Heart left ventricle (tissue), 13 donors: ENCODE measurements around the gene GNAI2.

ENCODE experiments used
- CTCF ChIP-seq, 12 donors: fragments of 200-600 bp; sonication (generic) in 4 of 12; IDR thresholded peaks; one replicate each; pipeline versions ENCODE4 v1.5.0 to v1.8.0; 2018 to 2022; ENCODE audit warnings: antibody characterized with exemption in 12 of 12, mild to moderate bottlenecking in 5 of 12
- POLR2A ChIP-seq, 2 donors: fragments of 450-650 bp; IDR thresholded peaks; one replicate each; pipeline ENCODE4 v1.6.1; 2017; ENCODE audit warnings: antibody characterized with exemption in 2 of 2, mild to moderate bottlenecking in 2 of 2, moderate library complexity in 2 of 2
- donor health status: ischemic (EF 13 %, LVEDD 7.1; RV severe dilation, severe dysfunction).
- donor health status: DM: no; HTN: yes; CAD: no.
- donor health status: DM: no; HTN: no; CAD: no.
- donor health status: ischemic (EF 25% LVEDD 6.9; RV normal size, moderate dysfunction).
- donor health status: ischemic (EF 25% LVEDD 5.7; RV mildly dilated, moderate dysfunction).
- donor health status: ischemic (EF 35%, LVEDD 5.7; RV mildly dilated, moderate dysfunction).
- donor health status: nonischemic (EF 11% LVEDD 7.7; RV severe dilation, severe dysfunction).
- donor health status: DM: yes; HTN: yes; CAD: no.
- donor health status: PGD.
- donor health status: ischemic (EF 29% LVEDD 5.4; RV normal size, mild dysfunction).
- donor health status: nonischemic (EF 23%, LVEDD 6.1; RV moderate dilation, normal function).

GRCh38 chr3:50261505-50261904 is 25.5 kb downstream of the GNAI2 start:
- TF ChIP-seq CTCF (IDR thresholded peaks at IDR 0.05): no peak
- no peak for TF ChIP-seq POLR2A (IDR thresholded peaks at IDR 0.05)
